GM19455 (cell line): ENCODE data around the gene GJA4.

ENCODE experiments used
- ATAC-seq: cut with Tn5 transposase; IDR thresholded peaks from one replicate; pipeline ENCODE4 v1.9.1; 2021; ENCODE audit not compliant: unreplicated experiment

GJA4 gene

GRCh38 chr1:34829250-34829649 lies 36.5 kb downstream of the GJA4 start:
- no peak for ATAC-seq

GRCh38 chr1:34831721-34832246 lies 39.0 kb downstream of the GJA4 start:
- ATAC-seq: no peak

GRCh38 chr1:34833711-34834110 lies 40.9 kb downstream of the GJA4 start:
- no peak for ATAC-seq

DNA sequence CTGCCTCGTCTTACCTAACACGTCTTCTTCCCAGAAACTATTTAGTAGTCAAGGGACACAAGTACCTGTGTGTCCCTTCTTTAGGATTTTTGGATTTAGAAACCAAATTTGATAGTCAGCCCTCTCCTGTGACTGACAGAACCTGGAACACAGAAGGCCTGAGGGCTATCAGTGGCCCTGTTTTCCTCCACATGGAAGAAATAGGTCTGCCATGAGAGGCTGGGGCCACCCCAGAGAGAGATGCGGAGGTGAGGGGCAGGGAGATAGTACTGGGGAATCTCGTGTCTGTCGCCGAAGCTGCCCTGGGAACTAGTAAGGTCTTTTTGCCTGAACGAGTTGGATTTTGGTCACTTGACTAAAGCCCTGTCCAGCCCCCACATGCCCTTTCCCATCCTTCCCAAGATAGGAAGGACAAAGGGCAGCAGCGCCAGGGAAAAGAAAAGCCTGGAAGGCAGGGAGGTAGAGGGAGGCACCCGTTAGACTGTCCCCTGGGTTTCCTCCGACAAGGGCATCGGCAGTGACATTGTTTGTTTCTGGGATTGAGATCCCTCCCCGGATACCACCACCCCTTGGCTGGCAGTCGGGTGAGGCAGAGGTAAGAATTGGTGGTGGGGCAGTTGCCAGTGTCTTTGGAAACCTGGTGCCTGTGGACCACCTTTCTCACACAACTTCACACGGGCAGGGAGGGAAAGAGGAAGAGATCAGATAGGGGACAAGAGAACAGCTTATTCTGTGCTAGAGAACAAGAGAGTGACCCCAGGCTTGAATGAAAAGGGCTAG lies 46.9 kb downstream of the GJA4 start:
- ATAC-seq: no peak

GRCh38 chr1:34840426-34840825 lies 47.6 kb downstream of the GJA4 start:
- ATAC-seq: no peak

DNA sequence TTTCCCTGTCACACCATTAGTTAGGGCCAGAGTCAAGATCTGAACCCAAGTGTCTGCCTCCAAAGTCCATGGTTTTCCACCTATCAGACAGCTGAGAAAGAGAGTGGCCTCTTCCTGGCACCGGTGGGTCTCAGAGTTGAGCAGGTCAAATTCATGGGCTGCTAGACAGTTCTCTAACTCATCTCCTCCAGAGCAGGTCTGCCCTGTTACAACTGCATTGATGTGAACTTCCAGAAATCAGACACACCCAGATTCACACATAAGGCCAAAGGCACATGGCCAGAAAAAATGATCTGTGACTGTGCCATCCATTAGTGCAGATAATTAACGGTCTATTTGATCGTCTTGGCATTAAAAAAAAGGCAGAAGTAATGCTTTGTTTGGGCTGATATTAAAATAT lies 49.3 kb downstream of the GJA4 start:
- no peak for ATAC-seq

DNA sequence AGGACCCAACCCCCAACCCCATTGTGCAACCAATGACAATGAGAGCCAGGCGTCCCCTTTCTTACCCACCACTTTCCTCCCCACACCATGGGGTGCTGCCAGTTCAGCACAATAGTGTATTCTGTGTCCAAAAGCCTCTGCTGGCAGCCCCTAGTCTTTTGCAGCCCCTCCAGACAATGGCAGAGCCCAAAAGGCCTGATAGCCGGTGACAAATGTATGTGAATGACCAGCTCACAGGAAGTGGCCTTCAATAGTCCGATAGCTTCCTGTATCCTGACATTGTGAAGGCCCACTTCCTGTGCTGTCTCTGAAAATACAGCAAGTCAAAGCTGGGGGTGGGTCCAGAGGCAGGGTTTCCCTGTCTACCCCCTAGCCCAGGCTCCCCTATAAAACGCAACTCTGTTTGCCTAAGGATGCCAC lies 50.2 kb downstream of the GJA4 start:
- no peak for ATAC-seq

- ATAC-seq: no peak
Measured at GRCh38 chr1:34843392-34844251, 50.8 kb downstream of the GJA4 start.

DNA sequence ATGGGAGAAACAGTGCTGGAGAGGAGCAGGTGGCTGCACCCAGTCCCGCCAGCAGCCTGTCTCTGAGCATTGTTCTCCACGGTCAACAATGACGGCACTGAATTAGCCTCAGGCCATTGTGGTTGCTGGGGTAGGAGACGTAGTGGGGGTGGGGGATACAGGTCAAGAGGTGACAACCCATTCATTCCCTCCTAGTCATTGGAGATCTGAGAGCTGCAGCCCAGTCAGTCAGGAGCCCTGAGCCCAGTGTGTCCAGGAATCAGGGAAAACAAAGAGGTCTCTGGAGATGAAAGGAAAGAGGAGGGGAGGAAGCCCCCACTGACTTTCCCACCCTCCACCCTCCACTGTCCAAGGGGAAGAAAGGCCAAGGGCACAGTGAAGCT lies 51.4 kb downstream of the GJA4 start:
- ATAC-seq: no peak
